Spleen (tissue), 11 donors: Measurements from ENCODE around the gene PRKACA. TPM values are rescaled to one million over a fixed set of nuclear protein-coding genes. Genes with fewer than 3 reads are reported as not detected.

Source experiments
- DNase-seq: peaks from one replicate; pipeline ENCODE4 v3.0.0-alpha.2; 2020
- H3K27ac ChIP-seq, 8 donors: fragments of 200-600 bp; sonication (generic) in 7 of 8; 1 replicate in 4 of 8; 2 replicates in 4 of 8; pipeline versions ENCODE4 v1.5.0 to v1.8.0; 2016 to 2021; ENCODE audit warnings: inconsistent platforms in 4 of 8, mild to moderate bottlenecking in 4 of 8, moderate library complexity in 1 of 8
- H3K27me3 ChIP-seq, 7 donors: fragments of 200-600 bp; sonication (generic) in 6 of 7; replicated peaks in 1 of 7; 1 replicate in 4 of 7; 2 replicates in 3 of 7; pipeline versions ENCODE4 v1.5.0 to v1.8.0; 2016 to 2021; ENCODE audit warnings: inconsistent platforms in 3 of 7, mild to moderate bottlenecking in 1 of 7
- H3K36me3 ChIP-seq, 6 donors: fragments of 200-600 bp; sonication (generic) in 5 of 6; 1 replicate in 4 of 6; 2 replicates in 2 of 6; pipeline versions ENCODE4 v1.5.0 to v1.8.0; 2016 to 2021; ENCODE audit warnings: inconsistent platforms in 2 of 6
- H3K4me1 ChIP-seq, 6 donors: fragments of 200-600 bp; sonication (generic) in 5 of 6; 1 replicate in 3 of 6; 2 replicates in 3 of 6; pipeline versions ENCODE4 v1.5.0 to v1.8.0; 2016 to 2021; ENCODE audit warnings: inconsistent platforms in 3 of 6
- H3K4me3 ChIP-seq, 8 donors: fragments of 200-600 bp; sonication (generic) in 7 of 8; 1 replicate in 4 of 8; 2 replicates in 4 of 8; pipeline versions ENCODE4 v1.5.0 to v1.8.0; 2016 to 2021; ENCODE audit warnings: inconsistent platforms in 4 of 8, mild to moderate bottlenecking in 4 of 8, moderate library complexity in 2 of 8
- H3K9me3 ChIP-seq, 8 donors: fragments of 200-600 bp; sonication (generic) in 7 of 8; 1 replicate in 4 of 8; 2 replicates in 4 of 8; pipeline versions ENCODE4 v1.5.0 to v1.8.0; 2016 to 2021; ENCODE audit warnings: inconsistent platforms in 4 of 8
- POLR2A ChIP-seq, 3 donors: fragments of 450-650 bp; IDR thresholded peaks; one replicate each; pipeline ENCODE4 v1.5.1; 2017; ENCODE audit warnings: antibody characterized with exemption in 3 of 3, mild to moderate bottlenecking in 1 of 3
- POLR2AphosphoS5 ChIP-seq, 3 donors: sonication (generic); formaldehyde crosslinking; IDR thresholded peaks; one replicate each; pipeline ENCODE4 v1.5.1; 2017; ENCODE audit warnings: antibody characterized with exemption in 3 of 3
- WGBS, 5 donors: extraction: QIAGEN DNeasy Blood & Tissue Kit in 3 of 5; methylation state at CpG; one replicate each; pipeline versions ENCODE4 v1.1.5 to v1.1.7; 2013 to 2018; 5-methylcytosine and 5-hydroxymethylcytosine counted together
- intact Hi-C: fragments of 100-400 bp; cut with DNase I; formaldehyde crosslinking; loops from one replicate; pipeline ENCODE4 v1.15.0; 2023; ENCODE audit warnings: low total_unique reads
- polyA plus RNA-seq, 3 donors: library from polyadenylated mRNA; stranded (reverse); fragments of 200-250 nt; gene quantifications; one replicate each; pipeline ENCODE4 v1.2.1, GENCODE V29; 2013
- total RNA-seq, 7 donors: library from RNA; depleted of rRNA in 3 of 7; stranded (reverse); fragments of >200 nt in 3 of 7; fragmentation: NEBNext Ultra II Directional in 4 of 7; extraction: Animal tissue kit (Norgen Biotek cat#: 25700) in 4 of 7; gene quantifications; one replicate each; pipeline versions ENCODE4 v1.1.0 to v1.2.1, GENCODE V29; 2016 to 2021
- TF ChIP-seq, protein P1 (sequence below), 11 experiments: fragments of 200-600 bp in 7 of 11; fragments of 450-650 bp in 4 of 11; sonication (generic) in 4 of 11; IDR thresholded peaks in 8 of 11; conservative IDR thresholded peaks in 3 of 11; 1 replicate in 7 of 11; 2 replicates in 4 of 11; pipeline versions ENCODE4 v1.4.0 to v1.8.0; 2016 to 2021; ENCODE audit warnings: antibody characterized with exemption in 11 of 11, inconsistent platforms in 4 of 11, mild to moderate bottlenecking in 1 of 11
- donor health status: healthy with polysubstance abuse.
- donor health status: DM: no; HTN: no; CAD: no; lungs with moderate emphysema.
- donor health status: DM: no; HTN: no; CAD: no.
- donor health status: Bipolar disorder and iron deficiency.
- donor health status: healthy.
- donor health status: DM: no; HTN: no; CAD: no.
- donor health status: DM: yes; HTN: yes; CAD: no.

PRKACA gene
- total and polyA plus RNA-seq, 10 donors = 26.6 to 256 (median 109) TPM

DNA sequence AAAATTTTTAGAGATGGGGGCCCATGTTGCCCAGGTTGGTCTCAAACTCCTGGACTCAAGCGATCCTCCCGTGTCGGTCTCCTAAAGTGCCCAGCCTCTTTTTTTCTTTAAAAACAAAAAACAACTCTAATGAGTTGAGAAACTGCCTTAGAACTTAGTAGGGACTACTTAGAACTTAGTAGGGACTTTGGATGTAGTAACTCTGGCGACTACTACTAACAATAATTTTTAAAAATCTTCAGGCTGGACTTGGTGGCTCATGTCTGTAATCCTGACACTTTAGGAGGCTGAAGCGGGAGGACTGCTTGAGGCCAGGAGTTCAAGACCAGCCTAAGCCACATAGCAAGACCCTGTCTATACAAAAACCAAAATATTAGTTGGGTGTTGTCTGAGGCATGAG, 31.5 kb downstream of the PRKACA start:
- intact Hi-C loops = loop anchor here (10.0 kb wide), 1 partner anchor 49 kb away; the partner anchor contains the start of gene ASF1B
- H3K9me3 ChIP-seq = no peaks in the 10 kb centered on the region
- TF ChIP-seq POLR2AphosphoS5 (IDR thresholded peaks at IDR 0.05) (no peak), POLR2A (IDR thresholded peaks at IDR 0.05) (no peak)
- TF ChIP-seq, protein P1, sequence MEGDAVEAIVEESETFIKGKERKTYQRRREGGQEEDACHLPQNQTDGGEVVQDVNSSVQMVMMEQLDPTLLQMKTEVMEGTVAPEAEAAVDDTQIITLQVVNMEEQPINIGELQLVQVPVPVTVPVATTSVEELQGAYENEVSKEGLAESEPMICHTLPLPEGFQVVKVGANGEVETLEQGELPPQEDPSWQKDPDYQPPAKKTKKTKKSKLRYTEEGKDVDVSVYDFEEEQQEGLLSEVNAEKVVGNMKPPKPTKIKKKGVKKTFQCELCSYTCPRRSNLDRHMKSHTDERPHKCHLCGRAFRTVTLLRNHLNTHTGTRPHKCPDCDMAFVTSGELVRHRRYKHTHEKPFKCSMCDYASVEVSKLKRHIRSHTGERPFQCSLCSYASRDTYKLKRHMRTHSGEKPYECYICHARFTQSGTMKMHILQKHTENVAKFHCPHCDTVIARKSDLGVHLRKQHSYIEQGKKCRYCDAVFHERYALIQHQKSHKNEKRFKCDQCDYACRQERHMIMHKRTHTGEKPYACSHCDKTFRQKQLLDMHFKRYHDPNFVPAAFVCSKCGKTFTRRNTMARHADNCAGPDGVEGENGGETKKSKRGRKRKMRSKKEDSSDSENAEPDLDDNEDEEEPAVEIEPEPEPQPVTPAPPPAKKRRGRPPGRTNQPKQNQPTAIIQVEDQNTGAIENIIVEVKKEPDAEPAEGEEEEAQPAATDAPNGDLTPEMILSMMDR (IDR thresholded peaks at IDR 0.05 in 8 of 11, conservative IDR thresholded peaks at IDR 0.05 in 3 of 11) = no peak

DNA sequence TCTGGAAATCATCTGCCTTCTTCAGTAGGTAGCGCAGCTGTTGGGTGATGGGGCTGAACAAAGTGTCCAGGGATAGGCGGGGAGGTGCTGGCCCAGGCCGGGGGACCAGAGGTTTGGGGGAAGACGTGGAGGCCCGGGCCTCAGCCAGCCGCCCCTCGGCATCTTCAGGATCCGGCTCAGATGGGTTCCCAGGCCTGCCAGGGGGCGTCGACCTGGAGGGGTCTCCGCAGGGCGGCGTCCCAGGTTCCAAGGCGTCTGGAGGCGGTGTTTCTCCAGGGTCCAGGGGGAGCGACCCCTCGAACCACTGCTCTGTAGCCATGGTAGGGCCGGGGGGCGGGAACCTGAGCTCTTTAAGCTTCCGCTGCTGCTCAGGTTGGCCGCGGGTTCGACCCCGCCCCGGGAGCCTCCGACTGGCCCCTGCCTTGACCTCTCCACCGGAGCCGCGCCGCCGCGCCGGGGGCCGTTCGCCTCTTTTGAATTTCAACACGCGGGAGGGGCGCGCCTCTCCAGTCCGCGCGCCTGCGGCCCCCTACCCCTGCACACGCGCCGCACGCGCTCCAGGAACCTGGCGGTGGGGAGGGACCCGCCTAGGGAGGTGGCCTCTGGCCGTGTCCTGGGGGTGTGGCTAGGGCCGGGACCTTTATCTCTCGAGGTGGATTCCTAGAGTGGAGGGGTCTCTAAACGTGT, 32.1 kb downstream of the PRKACA start, which contains the start of gene C19orf67:
TSS of gene C19orf67 (minus strand) at position 475 of the 687 bp plus-strand sequence. CDS start at position 319, 156 bp downstream.
- WGBS, 5 donors = 80 to 90% (median 86%) methylated on average over 40 to 54 of the region's 54 CpGs
- intact Hi-C loops = loop anchor here (10.0 kb wide), 1 partner anchor 49 kb away; the partner anchor contains the start of gene ASF1B

More for the DNA sequence above, 31.5 kb downstream of the PRKACA start:
- Histone ChIP-seq H3K27me3 (no peaks in the 10 kb centered on the region), H3K36me3 (peaks cover 0 to 20% (median 6%) of the 10 kb centered on the region in 6 donors), H3K4me3 (no peak overlapping the region), H3K27ac (no peak overlapping the region), H3K4me1 (peaks cover 7 to 38% (median 24%) of the 10 kb centered on the region in 6 donors)
- WGBS, 5 donors = 90 to 100% (median 94%) methylated on average over 5 of the region's 5 CpGs
- no peak for DNase-seq

DNA sequence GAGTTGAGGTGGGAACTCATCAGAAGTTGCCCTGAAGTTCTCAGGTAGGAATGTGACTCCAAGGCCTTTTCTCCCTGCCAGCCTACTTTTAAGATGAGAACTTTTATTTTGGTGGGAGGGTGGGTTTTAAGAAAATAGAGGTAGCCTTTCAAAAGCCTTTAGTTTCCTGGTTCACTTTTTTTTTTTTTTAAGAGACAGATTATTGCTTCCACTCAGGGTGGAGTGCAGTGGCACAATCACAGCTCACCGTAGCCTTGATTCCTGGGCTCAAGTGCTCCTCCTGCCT, 34.9 kb downstream of the PRKACA start:
- TF ChIP-seq, protein P1 (IDR thresholded peaks at IDR 0.05 in 8 of 11, conservative IDR thresholded peaks at IDR 0.05 in 3 of 11) = no peak
- TF ChIP-seq POLR2A (IDR thresholded peaks at IDR 0.05) = no peak
- TF ChIP-seq POLR2AphosphoS5 (IDR thresholded peaks at IDR 0.05) = no peak
- Histone ChIP-seq H3K27ac (peak overlapping the region in 3 of 8 donors; percentile 89 to 94 (median 94)), H3K4me1 (peaks cover 7 to 57% (median 31%) of the 10 kb centered on the region in 6 donors), H3K27me3 (no peaks in the 10 kb centered on the region), H3K4me3 (peak overlapping the region in 3 of 8 donors; percentile 68 to 75 (median 72)), H3K9me3 (no peaks in the 10 kb centered on the region), H3K36me3 (peaks cover 0 to 5% (median 0%) of the 10 kb centered on the region in 6 donors)
- no peak for DNase-seq
- WGBS, 5 donors = 0 to 80% (median 39%) methylated on average over 1 of the region's 1 CpG
- intact Hi-C loops = loop anchor here (10.0 kb wide), 1 partner anchor 52 kb away; the partner anchor contains the start of gene ASF1B

More for the DNA sequence above, 32.1 kb downstream of the PRKACA start, which contains the start of gene C19orf67:
- Histone ChIP-seq H3K4me1 (peaks cover 9 to 44% (median 29%) of the 10 kb centered on the region in 6 donors), H3K4me3 (no peak within 1 kb of the TSS), H3K36me3 (peaks cover 0 to 20% (median 6%) of the 10 kb centered on the region in 6 donors), H3K27me3 (no peaks in the 10 kb centered on the region), H3K27ac (no peak within 1 kb of the TSS), H3K9me3 (no peaks in the 10 kb centered on the region)
- no peak for DNase-seq
- no peak for TF ChIP-seq POLR2AphosphoS5 (IDR thresholded peaks at IDR 0.05)
- TF ChIP-seq, protein P1 (IDR thresholded peaks at IDR 0.05 in 8 of 11, conservative IDR thresholded peaks at IDR 0.05 in 3 of 11) = no peak
- TF ChIP-seq POLR2A (IDR thresholded peaks at IDR 0.05) = no peak
